GM12875 (cell line): ENCODE results near the gene CRKL.
"Not testable (repeated sequence)": the region's sequence is repeated elsewhere in the genome, so short reads cannot be mapped to it uniquely, and the experiment has no call there.

Source experiments
- H3K4me3 ChIP-seq: one replicate; pipeline ENCODE4 v1.5.1; 2011; ENCODE audit warnings: low read depth, low read length, control low read depth
- TF ChIP-seq, protein P1 (sequence below): IDR thresholded peaks from 2 replicates; pipeline ENCODE4 v1.5.1; 2011; ENCODE audit warnings: low read depth, mild to moderate bottlenecking, control low read depth, inconsistent platforms, low read length, moderate library complexity, borderline replicate concordance; ENCODE audit not compliant: insufficient read depth

The CRKL gene

DNA sequence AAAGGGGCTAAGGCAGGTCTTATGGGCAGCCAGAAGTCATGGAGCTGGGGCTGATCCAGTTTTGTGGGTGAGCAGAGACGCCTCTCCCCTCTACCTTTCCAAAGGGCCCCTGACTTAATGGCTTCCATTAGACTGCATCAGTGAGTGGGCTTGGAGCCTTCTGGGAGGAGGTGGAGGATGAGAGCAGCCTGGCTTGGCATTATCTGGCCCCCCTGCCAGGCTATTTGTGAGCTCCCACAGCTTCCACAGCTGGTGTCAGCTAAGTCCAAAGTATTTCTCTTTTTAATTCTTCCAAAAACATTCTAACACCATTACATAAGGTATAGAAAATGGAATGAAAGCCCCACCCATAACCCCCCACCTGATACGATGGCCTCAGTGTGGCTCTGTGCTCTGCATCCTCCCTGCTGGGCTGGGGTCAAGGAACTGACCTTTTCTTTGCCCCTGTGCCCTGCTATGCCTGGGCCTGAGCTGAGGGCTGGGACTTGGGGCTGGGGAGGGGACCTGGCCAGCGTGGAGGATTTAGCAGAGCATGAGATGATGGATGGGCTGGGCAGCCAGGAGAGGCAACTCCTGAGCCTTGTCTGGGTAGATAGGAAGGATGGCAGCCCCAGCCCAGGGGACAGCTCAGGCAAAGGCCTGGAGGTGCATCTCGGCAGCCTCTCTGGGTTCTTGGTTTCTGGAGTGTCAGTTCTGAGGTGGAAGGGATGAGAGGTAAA lies 53.9 kb downstream of the CRKL start:
- TF ChIP-seq, protein P1, sequence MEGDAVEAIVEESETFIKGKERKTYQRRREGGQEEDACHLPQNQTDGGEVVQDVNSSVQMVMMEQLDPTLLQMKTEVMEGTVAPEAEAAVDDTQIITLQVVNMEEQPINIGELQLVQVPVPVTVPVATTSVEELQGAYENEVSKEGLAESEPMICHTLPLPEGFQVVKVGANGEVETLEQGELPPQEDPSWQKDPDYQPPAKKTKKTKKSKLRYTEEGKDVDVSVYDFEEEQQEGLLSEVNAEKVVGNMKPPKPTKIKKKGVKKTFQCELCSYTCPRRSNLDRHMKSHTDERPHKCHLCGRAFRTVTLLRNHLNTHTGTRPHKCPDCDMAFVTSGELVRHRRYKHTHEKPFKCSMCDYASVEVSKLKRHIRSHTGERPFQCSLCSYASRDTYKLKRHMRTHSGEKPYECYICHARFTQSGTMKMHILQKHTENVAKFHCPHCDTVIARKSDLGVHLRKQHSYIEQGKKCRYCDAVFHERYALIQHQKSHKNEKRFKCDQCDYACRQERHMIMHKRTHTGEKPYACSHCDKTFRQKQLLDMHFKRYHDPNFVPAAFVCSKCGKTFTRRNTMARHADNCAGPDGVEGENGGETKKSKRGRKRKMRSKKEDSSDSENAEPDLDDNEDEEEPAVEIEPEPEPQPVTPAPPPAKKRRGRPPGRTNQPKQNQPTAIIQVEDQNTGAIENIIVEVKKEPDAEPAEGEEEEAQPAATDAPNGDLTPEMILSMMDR: no peak
- H3K4me3 ChIP-seq: no peak overlapping the region

DNA sequence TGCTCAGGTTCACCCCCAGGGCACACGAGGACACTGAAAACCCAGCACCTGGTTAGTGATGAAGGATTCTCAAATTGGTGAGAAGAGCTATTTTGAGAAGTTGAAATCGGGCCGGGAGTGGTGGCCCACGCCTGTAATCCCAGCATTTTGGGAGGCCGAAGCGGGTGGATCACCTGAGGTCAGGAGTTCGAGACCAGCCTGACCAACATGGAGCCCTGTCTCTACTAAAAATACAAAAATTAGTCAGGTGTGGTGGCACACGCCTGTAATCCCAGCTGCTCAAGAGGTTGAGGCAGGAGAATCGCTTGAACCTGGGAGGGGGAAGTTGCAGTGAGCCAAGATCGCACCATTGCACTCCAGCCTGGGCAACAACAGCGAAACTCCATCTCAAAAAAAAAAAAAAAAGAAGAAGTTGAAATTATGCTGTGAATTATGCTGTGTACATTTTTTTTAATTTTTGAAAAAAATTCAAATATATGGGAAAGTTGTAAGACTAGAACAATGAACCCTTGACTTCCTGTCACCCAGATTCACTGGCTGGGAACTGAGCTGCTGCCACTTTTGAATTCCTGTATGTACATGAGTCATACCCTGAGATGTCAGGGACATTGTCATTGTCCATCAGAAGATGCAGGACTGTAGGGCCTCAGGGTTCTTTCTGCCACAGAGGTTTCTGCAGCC lies 54.9 kb downstream of the CRKL start:
- not testable (repeated sequence) for H3K4me3 ChIP-seq

DNA sequence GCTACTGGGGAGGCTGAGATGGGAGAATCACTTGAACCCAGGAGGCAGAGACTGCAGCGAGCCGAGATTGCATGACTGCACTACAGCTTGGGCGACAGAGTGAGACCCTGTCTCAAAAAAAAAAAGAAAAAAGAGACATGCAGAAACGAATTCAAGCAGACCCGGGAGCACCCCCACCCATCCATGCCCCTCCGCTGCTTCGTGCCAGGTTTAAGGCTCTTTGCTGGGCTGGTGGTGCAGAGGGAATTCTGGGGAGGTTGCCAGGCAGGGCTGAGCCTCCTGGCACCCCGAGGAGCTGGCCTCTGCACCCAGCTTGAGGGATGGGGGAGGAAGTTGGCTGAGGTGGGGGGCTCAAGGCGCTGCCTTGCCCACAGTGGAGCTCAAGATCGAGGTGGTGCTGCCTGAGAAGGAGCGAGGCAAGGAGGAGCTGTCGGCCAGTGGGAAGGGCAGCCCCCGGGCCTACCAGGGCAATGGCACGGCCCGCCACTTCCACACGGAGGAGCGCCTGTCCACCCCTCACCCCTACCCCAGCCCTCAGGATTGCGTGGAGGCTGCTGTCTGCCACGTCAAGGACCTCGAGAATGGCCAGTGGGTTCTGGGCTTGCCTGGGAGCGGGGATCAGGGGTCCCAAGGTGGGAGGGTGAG lies 55.8 kb downstream of the CRKL start:
- no peak overlapping the region for H3K4me3 ChIP-seq
- TF ChIP-seq, protein P1: no peak

DNA sequence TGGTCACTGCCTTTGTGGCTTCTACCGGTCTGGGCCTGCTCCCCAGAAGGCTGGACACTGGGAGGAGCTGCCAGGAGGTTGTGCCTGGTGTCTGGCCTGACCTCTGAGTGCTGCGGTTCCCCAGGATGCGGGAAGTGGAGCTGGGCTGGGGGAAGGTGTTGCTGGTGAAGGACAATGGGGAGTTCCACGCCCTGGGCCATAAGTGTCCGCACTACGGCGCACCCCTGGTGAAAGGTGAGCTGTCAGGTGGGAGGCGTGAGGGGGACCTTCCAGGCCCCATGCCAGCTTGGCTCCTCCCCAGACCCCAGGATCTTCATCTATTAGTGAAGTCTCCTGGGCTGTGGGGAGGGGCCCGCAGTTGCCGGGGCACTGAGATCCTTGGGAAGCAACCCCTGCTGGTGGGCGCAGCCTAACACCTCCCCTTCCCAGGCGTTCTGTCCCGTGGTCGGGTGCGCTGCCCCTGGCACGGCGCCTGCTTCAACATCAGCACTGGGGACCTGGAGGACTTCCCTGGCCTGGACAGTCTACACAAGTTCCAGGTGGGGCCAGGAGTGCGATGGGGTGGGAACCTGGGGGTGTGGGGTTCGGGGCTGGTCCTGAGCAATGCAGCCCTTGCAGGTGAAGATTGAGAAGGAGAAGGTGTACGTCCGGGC lies 56.6 kb downstream of the CRKL start:
- TF ChIP-seq, protein P1: no peak

DNA sequence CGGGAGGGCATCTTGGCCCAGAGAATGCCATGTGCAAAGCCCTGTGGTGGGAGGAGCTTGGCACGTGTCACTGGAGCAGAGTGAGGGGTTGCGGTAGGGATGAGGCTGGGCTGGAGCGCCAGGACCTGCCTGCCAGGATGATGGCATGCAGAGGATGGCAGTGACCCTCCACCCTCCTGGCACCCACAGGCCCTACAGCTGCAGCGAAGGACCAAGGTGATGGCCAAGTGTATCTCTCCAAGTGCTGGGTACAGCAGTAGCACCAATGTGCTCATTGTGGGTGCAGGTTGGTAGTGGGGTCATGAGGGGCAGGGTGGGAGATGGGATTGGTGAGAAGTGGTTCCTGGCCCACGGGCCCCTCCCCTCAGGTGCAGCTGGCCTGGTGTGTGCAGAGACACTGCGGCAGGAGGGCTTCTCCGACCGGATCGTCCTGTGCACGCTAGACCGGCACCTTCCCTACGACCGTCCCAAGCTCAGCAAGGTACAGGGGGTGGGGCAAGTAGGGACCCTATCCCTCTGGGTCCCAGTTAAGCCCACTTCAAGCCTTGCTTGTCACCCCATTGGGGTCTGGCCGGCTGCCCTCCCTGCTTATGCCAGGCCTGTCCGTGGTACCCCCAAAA lies 57.2 kb downstream of the CRKL start:
- TF ChIP-seq, protein P1: no peak
- H3K4me3 ChIP-seq: no peak overlapping the region

More for the DNA sequence above, 56.6 kb downstream of the CRKL start:
- no peak overlapping the region for H3K4me3 ChIP-seq

DNA sequence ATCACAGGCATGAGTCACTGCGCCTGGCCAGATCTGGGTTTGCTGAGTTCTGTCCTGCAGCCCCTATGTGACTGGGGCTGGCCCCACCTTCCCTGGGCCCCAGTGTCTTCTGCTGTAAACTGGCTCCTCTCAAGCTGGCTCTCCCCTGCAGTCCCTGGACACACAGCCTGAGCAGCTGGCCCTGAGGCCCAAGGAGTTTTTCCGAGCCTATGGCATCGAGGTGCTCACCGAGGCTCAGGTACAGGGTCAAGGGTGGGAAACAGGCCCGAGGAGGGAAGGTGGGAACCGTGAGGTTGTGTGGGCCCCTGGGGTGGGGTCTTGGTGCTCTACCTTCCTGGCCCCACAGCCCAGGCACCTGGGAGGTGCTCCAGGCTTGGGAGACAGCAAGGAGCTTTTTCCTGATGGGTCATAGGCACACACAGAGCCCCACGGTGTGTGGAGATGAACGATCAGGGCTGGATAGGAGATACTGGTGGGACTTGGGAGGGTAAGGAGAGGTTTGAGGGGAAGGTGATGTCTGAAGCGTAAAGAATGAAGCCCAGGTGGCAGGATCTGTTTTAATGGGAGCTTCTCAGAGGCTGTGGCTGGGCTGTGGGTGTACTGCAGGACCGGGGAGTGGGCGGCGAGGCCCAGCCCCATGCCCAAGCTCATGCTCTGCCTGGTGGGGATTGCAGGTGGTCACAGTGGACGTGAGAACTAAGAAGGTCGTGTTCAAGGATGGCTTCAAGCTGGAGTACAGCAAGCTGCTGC lies 58.5 kb downstream of the CRKL start:
- no peak overlapping the region for H3K4me3 ChIP-seq
- TF ChIP-seq, protein P1: no peak

DNA sequence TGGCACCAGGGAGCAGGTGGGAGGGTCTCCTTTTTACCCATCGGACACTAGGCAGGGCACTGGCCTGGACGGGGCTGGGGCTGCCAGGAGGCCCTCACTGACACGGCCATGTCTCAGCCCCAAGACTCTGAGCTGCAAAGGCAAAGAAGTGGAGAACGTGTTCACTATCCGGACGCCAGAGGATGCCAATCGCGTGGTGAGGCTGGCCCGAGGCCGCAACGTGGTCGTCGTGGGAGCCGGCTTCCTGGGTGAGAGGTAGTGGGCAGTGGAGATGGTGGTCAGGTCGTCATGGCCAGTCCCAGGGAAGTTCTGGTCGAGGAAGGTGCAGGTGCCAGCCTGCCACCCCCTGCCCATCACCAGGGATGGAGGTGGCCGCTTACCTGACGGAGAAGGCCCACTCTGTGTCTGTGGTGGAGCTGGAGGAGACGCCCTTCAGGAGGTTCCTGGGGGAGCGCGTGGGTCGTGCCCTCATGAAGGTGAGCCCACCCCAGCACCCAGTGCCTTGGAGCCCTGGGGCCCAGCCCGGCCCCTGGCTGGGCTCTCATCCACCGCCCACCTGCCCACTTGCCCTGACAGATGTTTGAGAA lies 59.2 kb downstream of the CRKL start:
- H3K4me3 ChIP-seq: no peak overlapping the region
- TF ChIP-seq, protein P1: no peak
